HepG2 (cell line): ENCODE results near the gene ANKS1A. TPM values are rescaled to one million over a fixed set of nuclear protein-coding genes. Genes with fewer than 3 reads are reported as not detected.

ENCODE experiments used
- ATAC-seq: fragments of 200-7000 bp; cut with Tn5 transposase; 3 replicates; pipeline ENCODE4 v1.9.1; 2020; ENCODE audit warnings: mild to moderate bottlenecking, moderate library complexity
- BruUV-seq: library from RNA; stranded (reverse); fragments of 400-500 nt; replicated peaks from 2 replicates; lab custom pipeline; 2021; lab: Mats Ljungman, UMichigan
- CTCF ChIA-PET: fragments of 300-600 bp; formaldehyde crosslinking; extraction: SDS; loops from one replicate; lab custom pipeline; 2021; ENCODE audit warnings: low total read pairs, inconsistent platforms, low intra/inter-chr PET ratio; lab: Yijun Ruan, JAX
- POLR2A ChIA-PET: fragments of 350-600 bp; sonication (Branson Sonifier 250); formaldehyde crosslinking; loops from one replicate; lab custom pipeline; 2020; ENCODE audit warnings: antibody characterized with exemption, inconsistent platforms; lab: Yijun Ruan, JAX
- DNase-seq: peaks from one replicate; pipeline ENCODE4 v3.0.0-alpha.2; 2015; ENCODE audit warnings: low spot score
- FAIRE-seq: peaks from 3 replicates; lab custom pipeline; 2011; peaks lifted over from hg19 to GRCh38; lab: Jason Lieb, UNC
- H2AFZ ChIP-seq: one replicate; pipeline ENCODE4 v1.6.1; 2011; ENCODE audit warnings: low read length, inconsistent platforms
- H3K27ac ChIP-seq: fragments of 300-600 bp; 3 replicates; pipeline ENCODE4 v1.8.0; 2011; ENCODE audit warnings: mixed run types, mild to moderate bottlenecking, mixed read lengths, low read length, inconsistent platforms; ENCODE audit not compliant: insufficient read depth; ENCODE audit errors: extremely low read length
- H3K27me3 ChIP-seq, 2 experiments: fragments of 200-600 bp in 1 of 2; 2 replicates in 1 of 2; 3 replicates in 1 of 2; pipeline versions ENCODE4 v1.6.0 to v1.8.0; 2011; ENCODE audit warnings: low read length in 2 of 2, mild to moderate bottlenecking in 2 of 2, moderate library complexity in 2 of 2, inconsistent platforms in 1 of 2; ENCODE audit not compliant: insufficient read depth in 2 of 2, control insufficient read depth in 1 of 2
- H3K36me3 ChIP-seq, 2 experiments: fragments of 200-600 bp in 1 of 2; replicated peaks in 1 of 2; 2 replicates in 1 of 2; 3 replicates in 1 of 2; pipeline versions ENCODE4 v1.5.1 to v1.8.0; 2011; ENCODE audit warnings: low read length in 2 of 2, inconsistent platforms in 1 of 2; ENCODE audit not compliant: insufficient read depth in 2 of 2, control insufficient read depth in 1 of 2
- H3K4me1 ChIP-seq: 2 replicates; pipeline ENCODE4 v1.5.1; 2012; ENCODE audit warnings: low read length, inconsistent platforms; ENCODE audit not compliant: insufficient read depth
- H3K4me2 ChIP-seq: 2 replicates; pipeline ENCODE4 v1.6.0; 2011; ENCODE audit warnings: low read depth, low read length, inconsistent platforms
- H3K4me3 ChIP-seq, 3 experiments: fragments of 200-600 bp in 1 of 3; sonication (generic), shearing (Covaris generic) in 1 of 3; replicated peaks in 1 of 3; 2 replicates each; pipeline ENCODE4 v1.5.1; 2011 to 2016; ENCODE audit warnings: low read length in 3 of 3, inconsistent platforms in 2 of 3, low read depth in 2 of 3, mild to moderate bottlenecking in 2 of 3, control low read depth in 1 of 3, mixed read lengths in 1 of 3; ENCODE audit not compliant: insufficient read depth in 1 of 3
- H3K79me2 ChIP-seq: one replicate; pipeline ENCODE4 v1.6.1; 2011; ENCODE audit warnings: low read length, inconsistent platforms; ENCODE audit not compliant: insufficient read depth
- H3K9ac ChIP-seq: 2 replicates; pipeline ENCODE4 v1.6.0; 2011; ENCODE audit warnings: mild to moderate bottlenecking, low read depth, low read length, inconsistent platforms; ENCODE audit not compliant: insufficient read depth
- H3K9me3 ChIP-seq: 2 replicates; pipeline ENCODE4 v1.5.1; 2012; ENCODE audit warnings: mild to moderate bottlenecking, low read length
- H4K20me1 ChIP-seq: 2 replicates; pipeline ENCODE4 v1.6.0; 2011; ENCODE audit warnings: inconsistent platforms, mild to moderate bottlenecking, low read length, moderate library complexity; ENCODE audit not compliant: insufficient read depth
- MIER2 ChIP-seq: IDR thresholded peaks from 2 replicates; pipeline ENCODE4 v1.6.1; 2016; ENCODE audit warnings: missing biosample characterization, missing genetic modification reagents
- ZNF263 ChIP-seq: sonication (generic); formaldehyde crosslinking; IDR thresholded peaks from 2 replicates; pipeline ENCODE4 v1.4.0; 2020; ENCODE audit warnings: missing genetic modification reagents
- ZNF790 ChIP-seq: sonication (generic); formaldehyde crosslinking; IDR thresholded peaks from 2 replicates; pipeline ENCODE4 v1.8.0; 2022; ENCODE audit warnings: missing genetic modification reagents, mild to moderate bottlenecking, borderline replicate concordance
- WGBS: methylation state at CpG from one replicate; pipeline ENCODE4 v1.1.6; 2017; ENCODE audit warnings: low lambda C conversion rate; 5-methylcytosine and 5-hydroxymethylcytosine counted together
- in situ Hi-C: cut with HindIII; loops from 2 replicates; pipeline ENCODE4 v1.10.0; 2017; ENCODE audit warnings: low pct_unique_long_range_greater_than_20kb; ENCODE audit not compliant: extremely low pct_ligation_motif_present
- intact Hi-C: fragments of 100-400 bp; cut with micrococcal nuclease; formaldehyde crosslinking; loops from one replicate; pipeline ENCODE4 v1.10.0; 2022; ENCODE audit not compliant: unreplicated experiment
- polyA plus RNA-seq, 8 experiments: library from polyadenylated mRNA; depleted of rRNA in 3 of 8; stranded (reverse) in 7 of 8; unstranded in 1 of 8; fragments of >200 nt; fragmentation: Illumina TruSeq in 4 of 8; extraction: Trizol in 4 of 8; gene quantifications; 2 replicates each; pipeline versions ENCODE4 v1.2.1 to v1.2.3, GENCODE V29; 2011 to 2016; ENCODE audit warnings: low read depth in 4 of 8, missing spikeins in 1 of 8, mixed read lengths in 1 of 8; ENCODE audit not compliant: insufficient read depth in 1 of 8
- total RNA-seq, 5 experiments: library from RNA; depleted of rRNA; stranded (reverse); fragments of >200 nt; fragmentation: Illumina TruSeq; extraction: Trizol; gene quantifications; 2 replicates each; pipeline ENCODE4 v1.2.3, GENCODE V29; 2016; ENCODE audit warnings: low read depth in 1 of 5
- TF ChIP-seq, protein P1 (sequence below), 2 experiments: IDR thresholded peaks; 2 replicates each; pipeline ENCODE4 v1.6.1; 2011 to 2012; ENCODE audit warnings: low read length in 2 of 2, borderline replicate concordance in 1 of 2, low read depth in 1 of 2, mild to moderate bottlenecking in 1 of 2, moderate library complexity in 1 of 2

ANKS1A gene
- total and polyA plus RNA-seq, 2 of the 13 experiments (the other 11 are each of a cell fraction or from before 2014, with no cell fraction given): 7.2 to 15.1 TPM

DNA sequence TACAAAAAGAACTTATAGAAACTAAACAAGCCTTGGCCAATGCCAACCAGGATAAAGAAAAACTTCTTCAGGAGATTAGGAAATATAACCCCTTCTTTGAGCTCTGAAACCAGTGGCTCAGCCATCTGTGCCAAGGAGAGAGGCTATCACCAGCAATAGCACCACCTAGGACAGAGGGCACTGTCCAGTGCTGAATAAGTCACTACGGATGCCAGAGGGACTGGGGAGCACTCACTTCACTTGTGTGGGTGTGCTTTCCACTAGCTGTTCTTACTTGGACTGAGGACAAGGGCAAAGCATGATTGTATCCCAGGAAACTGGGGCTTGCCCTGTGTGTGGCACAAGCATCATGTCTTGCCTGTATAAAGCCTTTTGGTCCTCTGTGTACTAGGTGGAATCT is 16.7 kb upstream of the ANKS1A start:
- H3K79me2 ChIP-seq: no peaks in the 10 kb centered on the region
- no peak for FAIRE-seq
- H3K4me2 ChIP-seq: no peak overlapping the region
- ATAC-seq: peak; percentile 19; the same call in 2 of the 3 replicates
- H3K27ac ChIP-seq: no peak overlapping the region
- TF ChIP-seq, protein P1, sequence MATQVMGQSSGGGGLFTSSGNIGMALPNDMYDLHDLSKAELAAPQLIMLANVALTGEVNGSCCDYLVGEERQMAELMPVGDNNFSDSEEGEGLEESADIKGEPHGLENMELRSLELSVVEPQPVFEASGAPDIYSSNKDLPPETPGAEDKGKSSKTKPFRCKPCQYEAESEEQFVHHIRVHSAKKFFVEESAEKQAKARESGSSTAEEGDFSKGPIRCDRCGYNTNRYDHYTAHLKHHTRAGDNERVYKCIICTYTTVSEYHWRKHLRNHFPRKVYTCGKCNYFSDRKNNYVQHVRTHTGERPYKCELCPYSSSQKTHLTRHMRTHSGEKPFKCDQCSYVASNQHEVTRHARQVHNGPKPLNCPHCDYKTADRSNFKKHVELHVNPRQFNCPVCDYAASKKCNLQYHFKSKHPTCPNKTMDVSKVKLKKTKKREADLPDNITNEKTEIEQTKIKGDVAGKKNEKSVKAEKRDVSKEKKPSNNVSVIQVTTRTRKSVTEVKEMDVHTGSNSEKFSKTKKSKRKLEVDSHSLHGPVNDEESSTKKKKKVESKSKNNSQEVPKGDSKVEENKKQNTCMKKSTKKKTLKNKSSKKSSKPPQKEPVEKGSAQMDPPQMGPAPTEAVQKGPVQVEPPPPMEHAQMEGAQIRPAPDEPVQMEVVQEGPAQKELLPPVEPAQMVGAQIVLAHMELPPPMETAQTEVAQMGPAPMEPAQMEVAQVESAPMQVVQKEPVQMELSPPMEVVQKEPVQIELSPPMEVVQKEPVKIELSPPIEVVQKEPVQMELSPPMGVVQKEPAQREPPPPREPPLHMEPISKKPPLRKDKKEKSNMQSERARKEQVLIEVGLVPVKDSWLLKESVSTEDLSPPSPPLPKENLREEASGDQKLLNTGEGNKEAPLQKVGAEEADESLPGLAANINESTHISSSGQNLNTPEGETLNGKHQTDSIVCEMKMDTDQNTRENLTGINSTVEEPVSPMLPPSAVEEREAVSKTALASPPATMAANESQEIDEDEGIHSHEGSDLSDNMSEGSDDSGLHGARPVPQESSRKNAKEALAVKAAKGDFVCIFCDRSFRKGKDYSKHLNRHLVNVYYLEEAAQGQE (IDR thresholded peaks at IDR 0.05; ENCODE audit: borderline replicate concordance in 1 of 2, low read depth in 1 of 2, low read length in 2 of 2): peak; percentile 34 to 85
- TF ChIP-seq ZNF790 (CRISPR knock-in tag) (no peak), MIER2 (CRISPR knock-in tag) (peak; percentile 69; the same call in 1 of the 2 replicates), ZNF263 (CRISPR knock-in tag) (peak; percentile 61; the same call in 1 of the 2 replicates)
- WGBS: 80% methylated on average over 1 of the region's 1 CpG
- no peak overlapping the region for H3K9ac ChIP-seq
- H3K4me1 ChIP-seq: no peaks in the 10 kb centered on the region
- H2AFZ ChIP-seq: no peak overlapping the region
- no peaks in the 10 kb centered on the region for H4K20me1 ChIP-seq
- H3K9me3 ChIP-seq: no peaks in the 10 kb centered on the region
- no peak overlapping the region for H3K4me3 ChIP-seq
- intact Hi-C loops: no loop called here
- CTCF ChIA-PET: no interaction called here
- peaks cover 33 to 58% of the 10 kb centered on the region in 2 experiments for H3K36me3 ChIP-seq
- no peak for DNase-seq
- POLR2A ChIA-PET: interaction anchor here (1.2 kb wide), 1 partner anchor 15 kb away, joined by 5 read pairs; the partner anchor contains the start of gene TAF11
- no TSS peak for BruUV-seq
- in situ Hi-C loops: no loop called here
- H3K27me3 ChIP-seq: no peaks in the 10 kb centered on the region
